Activated T-cell treated with anti-CD3 and anti-CD28 coated beads, Interleukin-2, amount 50 U/mL, for 24 hours (primary cell): ENCODE data around the gene ASGR1.
A peak's percentile ranks its signal among the peaks of the same experiment; 100 is the strongest.

Source experiments
- DNase-seq: peaks from one replicate; pipeline ENCODE4 v3.0.0-alpha.2; 2020
- H3K27ac Mint-ChIP-seq: 2 replicates; pipeline ENCODE4 v1.8.0; 2020; ENCODE audit warnings: mild to moderate bottlenecking, mixed read lengths
- H3K27me3 Mint-ChIP-seq: 2 replicates; pipeline ENCODE4 v1.8.0; 2020; ENCODE audit warnings: mixed read lengths
- H3K36me3 Mint-ChIP-seq: 2 replicates; pipeline ENCODE4 v1.8.0; 2020; ENCODE audit warnings: low read depth, mixed read lengths
- H3K4me1 Mint-ChIP-seq: 2 replicates; pipeline ENCODE4 v1.8.0; 2020; ENCODE audit warnings: low read depth, mixed read lengths
- H3K4me3 Mint-ChIP-seq: 2 replicates; pipeline ENCODE4 v1.8.0; 2020; ENCODE audit warnings: mild to moderate bottlenecking, moderate library complexity, mixed read lengths
- H3K9me3 Mint-ChIP-seq: 2 replicates; pipeline ENCODE4 v1.8.0; 2020; ENCODE audit warnings: mixed read lengths

ASGR1 gene

DNA sequence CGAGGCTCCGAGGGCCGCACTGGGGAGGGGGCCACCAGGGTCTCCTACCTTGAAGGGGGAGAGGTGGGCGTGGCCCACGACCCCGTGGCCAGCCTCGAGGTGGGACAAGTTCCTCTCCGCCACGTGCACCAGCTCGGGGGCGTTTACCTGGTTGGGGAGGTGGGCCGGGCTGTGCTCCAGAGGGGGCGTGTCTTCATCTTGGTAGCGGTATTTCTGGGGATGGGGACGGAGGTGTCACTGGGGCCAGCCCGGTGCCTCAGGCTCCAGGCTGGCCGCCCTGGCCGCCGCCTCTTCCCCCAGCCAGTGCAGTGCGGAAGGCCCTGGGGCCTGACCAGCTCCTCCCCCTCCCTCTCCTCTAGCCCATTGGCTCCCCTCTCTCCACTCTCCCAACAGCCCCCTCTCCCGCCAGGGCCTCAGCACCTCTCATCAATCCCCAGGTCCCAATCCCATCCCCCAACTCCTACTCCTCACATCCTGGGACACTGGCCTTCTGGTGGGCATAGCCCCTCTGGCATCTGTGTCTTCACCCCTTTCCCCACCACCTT, 28.9 kb upstream of the ASGR1 start:
- no peak overlapping the region for H3K27ac Mint-ChIP-seq
- H3K27me3 Mint-ChIP-seq: peaks cover 8% of the 10 kb centered on the region
- H3K4me3 Mint-ChIP-seq: no peak overlapping the region

DNA sequence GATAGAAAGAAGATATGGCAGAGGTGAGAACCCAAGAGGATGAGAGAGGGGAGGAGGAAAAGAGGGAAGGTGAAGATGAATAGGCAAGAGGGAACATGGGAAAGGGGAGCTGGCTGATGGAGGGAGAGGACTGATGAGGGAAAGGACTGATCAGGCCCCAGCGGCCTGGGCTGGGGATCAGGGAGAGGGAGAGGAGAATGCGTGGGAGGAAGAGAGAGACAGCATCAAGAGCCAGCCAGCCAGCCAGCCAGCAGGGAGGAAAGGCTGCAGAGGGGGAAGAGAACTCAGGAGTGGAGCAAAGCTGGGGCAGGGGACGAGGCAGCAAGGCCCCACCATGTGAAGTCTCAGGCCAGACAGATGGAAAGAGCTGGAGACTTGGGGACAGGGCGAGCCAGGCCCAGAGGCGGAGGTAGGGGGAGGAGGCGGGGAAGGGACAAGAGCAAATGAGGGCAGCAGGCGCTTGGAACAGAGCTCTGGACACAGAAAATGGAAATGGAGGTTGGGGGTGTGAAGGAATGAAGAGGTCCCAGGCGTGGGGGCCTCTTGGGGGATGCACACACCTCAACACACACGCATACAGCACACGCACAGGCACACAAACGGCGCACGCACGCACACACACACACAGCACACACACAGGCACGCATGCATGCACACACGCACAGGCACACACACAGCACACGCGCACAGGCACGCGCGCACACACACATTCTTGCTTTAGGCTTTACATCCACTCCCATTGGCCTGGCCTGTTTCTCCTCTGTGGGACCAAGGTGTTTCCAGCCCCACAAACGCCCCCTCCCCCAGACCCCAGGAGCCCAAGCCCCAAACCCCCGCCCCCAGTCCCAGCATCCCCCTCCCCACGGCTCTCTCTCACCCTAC, 28.2 kb upstream of the ASGR1 start:
- H3K4me3 Mint-ChIP-seq: no peak overlapping the region
- DNase-seq: no peak
- no peaks in the 10 kb centered on the region for H3K9me3 Mint-ChIP-seq
- H3K36me3 Mint-ChIP-seq: peaks cover 6% of the 10 kb centered on the region
- H3K27ac Mint-ChIP-seq: peak overlapping the region; percentile 20
- H3K27me3 Mint-ChIP-seq: peaks cover 8% of the 10 kb centered on the region
- H3K4me1 Mint-ChIP-seq: peaks cover 33% of the 10 kb centered on the region

More for the DNA sequence above, 28.9 kb upstream of the ASGR1 start:
- Mint-ChIP-seq H3K9me3 (no peaks in the 10 kb centered on the region), H3K36me3 (no peaks in the 10 kb centered on the region), H3K4me1 (peaks cover 33% of the 10 kb centered on the region)
- DNase-seq: no peak

DNA sequence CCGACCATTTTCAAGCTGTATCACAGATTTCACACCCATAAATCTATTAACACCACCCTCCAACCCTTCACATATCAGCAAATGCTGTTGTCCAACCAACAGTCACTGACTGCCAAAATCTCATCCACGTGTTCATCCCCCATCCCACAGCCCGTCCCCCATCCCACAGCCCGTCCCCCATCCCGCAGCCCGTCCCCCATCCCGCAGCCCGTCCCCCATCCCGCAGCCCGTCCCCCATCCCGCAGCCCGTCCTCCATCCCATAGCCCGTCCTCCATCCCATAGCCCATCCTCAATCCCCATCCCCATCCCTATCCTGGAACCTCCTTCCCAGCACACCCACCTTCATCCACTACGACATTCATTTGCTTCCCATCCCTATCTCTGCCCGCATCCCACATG, 26.4 kb upstream of the ASGR1 start:
- H3K4me1 Mint-ChIP-seq: peaks cover 27% of the 10 kb centered on the region
- H3K9me3 Mint-ChIP-seq: no peaks in the 10 kb centered on the region
- no peaks in the 10 kb centered on the region for H3K27me3 Mint-ChIP-seq
- DNase-seq: no peak
- peak overlapping the region; percentile 86 for H3K27ac Mint-ChIP-seq
- H3K36me3 Mint-ChIP-seq: peaks cover 7% of the 10 kb centered on the region
- peak overlapping the region; percentile 74 for H3K4me3 Mint-ChIP-seq

DNA sequence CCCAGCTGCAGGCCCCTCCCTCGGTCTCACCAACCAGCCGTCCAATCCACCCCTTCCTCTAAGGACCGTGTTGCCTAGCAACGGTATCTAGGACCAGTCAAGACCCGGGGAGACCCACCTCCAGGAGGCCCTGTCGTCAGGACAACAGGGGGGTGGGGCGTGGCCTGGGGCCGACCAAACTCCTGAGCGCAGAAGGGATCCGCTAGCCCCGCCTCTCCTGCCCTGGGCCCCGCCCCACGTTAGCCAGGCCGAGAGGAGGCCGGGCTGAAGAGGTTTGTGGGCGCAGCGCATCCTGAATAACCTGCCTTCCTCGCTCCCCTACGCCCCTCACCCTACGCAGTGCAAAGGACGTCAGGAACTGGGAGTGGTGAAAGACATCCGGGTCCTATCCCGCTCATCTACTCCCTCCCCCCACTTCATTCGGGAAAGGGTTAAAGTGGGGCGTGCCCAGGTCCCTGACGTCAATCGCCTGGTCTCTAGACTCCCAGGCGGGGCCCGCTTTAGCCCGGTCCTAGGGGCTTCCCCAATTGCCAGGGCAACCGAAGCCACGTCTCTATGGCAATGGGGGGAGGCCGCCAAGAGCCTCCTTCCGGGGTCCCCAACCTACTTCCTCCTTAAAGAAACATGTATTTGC, 25.8 kb upstream of the ASGR1 start:
- Mint-ChIP-seq H3K9me3 (no peaks in the 10 kb centered on the region), H3K4me3 (peak overlapping the region; percentile 74), H3K36me3 (peaks cover 7% of the 10 kb centered on the region), H3K27ac (peak overlapping the region; percentile 86), H3K4me1 (peaks cover 27% of the 10 kb centered on the region), H3K27me3 (no peaks in the 10 kb centered on the region)
- peak; percentile 93 for DNase-seq

DNA sequence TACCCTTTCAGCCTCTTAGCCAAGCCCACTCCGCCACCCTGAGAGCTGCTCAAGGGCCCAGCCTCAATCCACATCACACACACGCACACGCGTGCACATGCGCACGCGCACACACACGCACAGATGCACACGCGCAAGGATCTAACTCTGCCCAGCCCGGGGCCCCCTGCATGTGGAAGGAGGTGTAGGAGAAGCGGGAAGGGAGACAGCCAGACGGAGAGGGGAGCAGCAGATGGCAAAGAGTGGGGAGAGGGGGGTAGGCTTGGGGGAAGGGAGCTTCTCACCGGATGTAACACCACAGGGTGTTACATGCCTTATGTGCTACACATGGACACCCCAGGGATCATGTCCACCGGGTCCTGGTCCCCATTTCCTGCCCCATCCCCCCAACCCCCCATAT, 25.2 kb upstream of the ASGR1 start:
- peaks cover 7% of the 10 kb centered on the region for H3K36me3 Mint-ChIP-seq
- H3K27me3 Mint-ChIP-seq: no peaks in the 10 kb centered on the region
- H3K4me3 Mint-ChIP-seq: peak overlapping the region; percentile 74
- peaks cover 27% of the 10 kb centered on the region for H3K4me1 Mint-ChIP-seq
- peak overlapping the region; percentile 86 for H3K27ac Mint-ChIP-seq
- no peak for DNase-seq
- H3K9me3 Mint-ChIP-seq: no peaks in the 10 kb centered on the region

DNA sequence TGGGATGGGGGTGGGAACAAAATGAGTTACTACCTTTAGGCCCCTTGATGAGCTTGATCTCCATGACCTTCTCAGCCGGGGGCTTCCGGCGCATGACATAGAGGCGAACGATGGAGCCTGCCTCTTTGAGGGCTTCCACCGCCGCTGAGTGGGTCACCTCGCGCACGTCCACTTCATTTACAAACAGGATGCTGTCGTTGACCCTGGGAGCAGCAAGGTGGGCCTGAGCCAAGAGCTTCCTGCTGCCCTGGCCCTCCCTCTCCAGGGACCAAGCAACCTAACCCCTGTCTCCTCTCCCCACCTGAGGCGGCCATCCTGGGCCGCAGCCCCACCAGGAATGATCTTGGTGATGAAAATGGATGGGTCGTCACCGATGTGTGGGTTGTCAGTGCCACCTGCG, 24.2 kb upstream of the ASGR1 start:
- no peak for DNase-seq
- Mint-ChIP-seq H3K27me3 (no peaks in the 10 kb centered on the region), H3K36me3 (peaks cover 7% of the 10 kb centered on the region), H3K4me3 (no peak overlapping the region), H3K9me3 (no peaks in the 10 kb centered on the region), H3K27ac (peak overlapping the region; percentile 29), H3K4me1 (peaks cover 27% of the 10 kb centered on the region)

DNA sequence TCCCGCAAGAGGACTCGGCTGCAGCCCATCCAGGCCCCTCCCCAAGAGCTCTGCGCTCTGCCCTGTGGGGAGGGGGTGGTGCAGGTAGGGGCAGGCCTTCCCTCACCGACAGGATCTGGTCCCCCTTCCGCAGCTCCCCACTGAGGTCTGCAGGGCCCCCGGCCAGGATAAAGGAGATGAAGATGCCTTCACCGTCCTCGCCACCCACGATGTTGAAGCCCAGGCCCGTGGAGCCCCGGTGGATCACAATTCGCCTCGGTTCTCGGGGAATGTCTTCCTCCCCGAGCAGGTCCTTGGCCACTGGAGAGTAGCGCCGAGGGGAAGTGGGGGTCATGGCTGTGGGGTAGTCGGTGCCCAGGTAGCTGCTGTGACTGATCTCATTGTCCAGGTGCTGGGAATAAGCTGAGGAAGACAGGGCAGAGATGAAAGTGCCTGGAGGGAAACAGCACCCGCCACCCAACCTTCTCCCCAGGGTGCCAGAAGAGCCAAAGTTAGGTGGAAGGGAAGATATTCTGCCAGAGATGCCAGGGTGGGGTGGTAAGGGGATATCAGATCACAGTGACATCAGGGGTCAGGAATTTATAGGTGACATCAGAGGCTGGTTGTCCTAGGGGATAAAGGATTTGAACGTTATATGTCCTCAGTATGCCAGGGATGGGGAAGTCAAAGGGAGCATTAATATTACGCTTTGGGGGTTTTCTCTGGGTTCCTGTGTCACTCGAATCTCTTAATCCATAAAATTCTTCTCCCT, 17.7 kb upstream of the ASGR1 start:
- H3K4me1 Mint-ChIP-seq: no peaks in the 10 kb centered on the region
- no peak for DNase-seq
- H3K27ac Mint-ChIP-seq: peak overlapping the region; percentile 18
- no peaks in the 10 kb centered on the region for H3K9me3 Mint-ChIP-seq
- no peaks in the 10 kb centered on the region for H3K27me3 Mint-ChIP-seq
- H3K36me3 Mint-ChIP-seq: peaks cover 13% of the 10 kb centered on the region
- H3K4me3 Mint-ChIP-seq: no peak overlapping the region

DNA sequence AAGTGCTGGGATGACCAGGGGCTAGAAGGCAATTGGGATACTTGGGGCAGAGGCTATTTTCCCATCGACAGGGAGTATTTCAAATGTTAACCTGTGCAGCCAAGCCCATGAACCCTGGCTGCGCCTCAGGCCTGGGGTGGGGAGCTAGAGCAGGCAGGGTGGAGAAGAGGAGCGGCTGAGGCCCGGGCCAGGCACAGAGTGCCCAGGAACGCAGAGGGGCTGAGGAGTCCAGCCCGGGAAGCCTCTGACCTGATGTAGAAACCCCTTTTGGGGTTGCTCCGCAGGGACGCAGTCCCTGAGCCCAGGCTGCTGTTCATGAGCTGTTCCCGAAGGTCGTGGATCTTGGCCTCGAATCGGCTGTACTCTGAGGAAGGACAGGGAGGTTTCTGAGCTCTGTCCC, 16.8 kb upstream of the ASGR1 start:
- no peaks in the 10 kb centered on the region for H3K9me3 Mint-ChIP-seq
- H3K4me3 Mint-ChIP-seq: no peak overlapping the region
- H3K27me3 Mint-ChIP-seq: no peaks in the 10 kb centered on the region
- H3K4me1 Mint-ChIP-seq: no peaks in the 10 kb centered on the region
- DNase-seq: no peak
- peaks cover 13% of the 10 kb centered on the region for H3K36me3 Mint-ChIP-seq
- no peak overlapping the region for H3K27ac Mint-ChIP-seq

DNA sequence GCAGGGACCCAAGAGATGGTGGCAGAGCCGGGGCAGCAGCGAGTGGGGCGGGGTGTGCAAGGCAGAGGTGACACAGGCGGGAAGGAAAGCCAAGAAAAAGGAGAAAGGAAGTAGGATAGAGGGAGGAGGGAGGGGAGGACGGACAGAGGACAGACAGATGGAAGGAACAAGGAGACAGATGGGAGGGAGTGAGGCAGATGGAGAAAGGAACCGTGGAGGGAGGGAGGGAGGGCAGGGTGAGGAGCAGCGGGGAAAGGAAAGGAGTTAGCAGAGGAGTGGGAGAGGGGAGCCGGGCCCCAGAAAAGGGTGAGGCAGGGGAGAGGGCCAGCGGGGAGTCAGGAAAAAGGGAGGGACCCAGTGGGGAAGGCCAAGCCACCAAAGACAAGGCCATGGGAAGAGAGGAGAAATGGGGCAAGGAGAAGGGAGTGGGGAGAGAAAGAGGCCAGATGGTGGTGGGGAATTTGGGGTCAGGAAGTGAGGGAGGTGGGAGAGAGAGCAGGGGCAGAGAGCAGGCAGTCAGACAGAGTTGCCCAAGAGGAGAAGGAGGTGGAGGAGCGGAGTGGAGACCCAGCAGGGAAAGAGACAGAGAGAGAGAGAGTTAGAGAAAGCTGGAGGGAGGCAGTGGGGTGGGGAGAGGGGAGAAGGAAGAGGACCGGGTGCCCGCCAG, 13.2 kb upstream of the ASGR1 start:
- no peak overlapping the region for H3K27ac Mint-ChIP-seq
- no peaks in the 10 kb centered on the region for H3K9me3 Mint-ChIP-seq
- no peaks in the 10 kb centered on the region for H3K27me3 Mint-ChIP-seq

DNA sequence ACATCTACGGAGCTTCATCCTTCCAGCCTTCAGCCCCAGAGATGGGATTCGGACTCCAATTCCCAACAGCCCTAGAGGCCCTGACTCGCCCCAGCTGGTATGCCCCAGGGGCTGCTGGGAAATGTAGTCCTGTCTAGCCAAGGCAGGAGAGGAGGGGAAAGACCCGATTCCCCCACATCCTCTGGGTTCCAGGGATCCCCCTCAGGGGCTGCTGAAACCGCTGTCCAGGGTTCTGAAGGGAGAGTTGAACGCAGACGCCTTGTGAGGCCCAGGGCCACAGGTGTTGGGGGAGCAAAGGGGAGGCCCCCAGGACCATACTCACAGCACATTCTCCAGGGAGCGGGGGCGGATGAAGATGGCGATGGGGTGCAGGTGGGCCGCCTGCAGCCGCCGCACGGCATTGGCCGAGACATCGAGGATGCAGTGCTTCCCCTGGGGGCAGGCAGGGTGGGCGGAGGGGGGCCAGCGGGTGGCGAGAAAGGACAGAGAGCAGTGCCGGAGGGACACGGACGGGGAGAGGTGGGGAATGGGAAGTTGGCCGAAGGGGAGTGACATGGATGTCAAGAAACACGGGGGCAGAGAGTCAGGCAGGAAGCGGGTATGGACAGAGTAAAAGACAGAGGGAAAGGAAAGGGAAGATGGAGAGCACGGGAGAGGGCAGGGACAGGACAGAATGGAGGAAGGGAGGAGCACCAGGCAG, 12.6 kb upstream of the ASGR1 start:
- no peak overlapping the region for H3K4me3 Mint-ChIP-seq
- DNase-seq: peak; percentile 52
- peaks cover 9% of the 10 kb centered on the region for H3K36me3 Mint-ChIP-seq
- no peaks in the 10 kb centered on the region for H3K4me1 Mint-ChIP-seq
- H3K27me3 Mint-ChIP-seq: no peaks in the 10 kb centered on the region
- no peak overlapping the region for H3K27ac Mint-ChIP-seq
- H3K9me3 Mint-ChIP-seq: no peaks in the 10 kb centered on the region

More for the DNA sequence above, 13.2 kb upstream of the ASGR1 start:
- Mint-ChIP-seq H3K4me1 (no peaks in the 10 kb centered on the region), H3K4me3 (no peak overlapping the region), H3K36me3 (peaks cover 13% of the 10 kb centered on the region)
- DNase-seq: no peak

DNA sequence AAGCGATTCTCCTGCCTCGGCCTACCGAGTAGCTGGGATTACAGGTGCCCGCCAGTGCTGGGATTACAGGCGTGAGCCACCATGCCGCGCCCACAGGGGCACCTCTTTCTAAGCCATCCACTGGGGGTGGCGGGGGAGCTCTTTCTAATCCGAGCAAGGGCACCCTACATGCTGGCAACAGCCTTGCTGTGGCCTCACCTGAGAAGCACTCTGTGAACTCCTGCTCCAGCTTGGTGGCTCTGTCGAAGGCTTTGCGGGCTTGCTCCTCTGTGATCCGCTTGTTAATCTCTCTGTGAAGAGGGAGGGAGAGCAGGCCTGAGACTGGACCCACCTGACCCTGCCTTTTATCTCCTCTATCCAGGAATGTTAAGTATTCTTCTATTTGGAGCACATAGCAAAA, 11.9 kb upstream of the ASGR1 start:
- Mint-ChIP-seq H3K4me1 (no peaks in the 10 kb centered on the region), H3K27me3 (no peaks in the 10 kb centered on the region), H3K9me3 (no peaks in the 10 kb centered on the region), H3K4me3 (no peak overlapping the region), H3K36me3 (peaks cover 6% of the 10 kb centered on the region), H3K27ac (no peak overlapping the region)
- DNase-seq: no peak

DNA sequence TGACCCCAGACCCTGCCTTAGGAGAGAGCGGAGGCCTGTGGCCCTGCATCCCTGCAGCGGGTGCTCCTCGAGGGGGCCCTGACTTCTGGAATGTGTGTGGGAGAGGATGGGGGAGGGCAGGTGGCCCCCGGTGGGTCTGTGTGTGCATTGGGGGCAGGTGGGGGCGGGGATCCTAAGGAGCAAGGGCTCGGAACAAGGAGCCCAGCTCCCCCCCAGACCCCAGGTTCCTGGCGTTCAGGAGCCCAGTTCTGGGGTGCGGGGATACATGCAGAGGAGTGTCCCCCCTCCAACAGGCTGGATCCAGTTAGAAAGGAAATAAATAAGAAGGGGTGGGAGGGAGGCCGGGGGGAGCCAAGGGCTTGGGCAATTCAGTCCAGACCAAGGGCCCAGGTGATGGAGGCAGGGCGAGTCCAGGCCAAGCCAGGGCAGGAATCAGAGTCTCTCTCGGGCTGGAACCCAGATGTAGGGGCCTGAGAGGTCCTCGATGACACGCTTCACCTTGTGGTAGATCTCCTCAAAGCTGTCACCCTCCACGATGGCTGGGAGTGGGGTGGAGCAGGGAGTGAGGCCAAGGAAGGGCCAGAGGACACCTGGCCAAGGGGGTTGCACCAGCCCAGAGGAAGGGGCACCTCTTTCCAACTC, 11.2 kb upstream of the ASGR1 start:
- H3K27me3 Mint-ChIP-seq: no peaks in the 10 kb centered on the region
- no peak for DNase-seq
- H3K4me3 Mint-ChIP-seq: no peak overlapping the region
- no peaks in the 10 kb centered on the region for H3K9me3 Mint-ChIP-seq
- H3K4me1 Mint-ChIP-seq: no peaks in the 10 kb centered on the region
- no peak overlapping the region for H3K27ac Mint-ChIP-seq
- peaks cover 3% of the 10 kb centered on the region for H3K36me3 Mint-ChIP-seq

DNA sequence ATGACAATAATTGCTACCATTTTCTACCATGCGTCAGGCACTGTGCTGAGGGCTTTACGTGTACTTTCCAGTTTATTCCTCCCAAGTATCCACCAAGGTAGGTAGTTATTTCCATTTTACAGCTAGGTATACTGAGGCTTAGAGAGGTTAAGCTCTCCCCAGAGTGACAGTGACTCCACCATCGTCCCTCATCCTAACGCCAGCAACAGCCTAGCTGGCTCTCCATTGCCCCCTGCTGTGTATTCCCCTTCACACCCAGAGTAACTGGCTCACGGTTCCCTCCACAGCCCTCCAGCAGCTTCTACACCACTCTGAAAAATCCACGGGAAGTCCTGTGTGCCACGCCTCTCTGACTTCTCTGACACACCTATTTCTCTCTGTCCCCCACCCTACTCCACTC, 7.1 kb upstream of the ASGR1 start:
- H3K27me3 Mint-ChIP-seq: no peaks in the 10 kb centered on the region
- DNase-seq: no peak
- H3K36me3 Mint-ChIP-seq: no peaks in the 10 kb centered on the region
- no peak overlapping the region for H3K4me3 Mint-ChIP-seq
- no peaks in the 10 kb centered on the region for H3K4me1 Mint-ChIP-seq
- H3K27ac Mint-ChIP-seq: no peak overlapping the region
- no peaks in the 10 kb centered on the region for H3K9me3 Mint-ChIP-seq
